Naive B cell (primary cell): Measurements from ENCODE around the gene CPNE5. TPM values are rescaled to one million over a fixed set of nuclear protein-coding genes. Genes with fewer than 3 reads are reported as not detected.

Source experiments
- ATAC-seq, 2 donors: fragments of 150-1000 bp; cut with Tn5 transposase; 2 replicates each; pipeline ENCODE4 v1.10.0; 2021; ENCODE audit warnings: low read depth in 2 of 2, mild to moderate bottlenecking in 2 of 2, moderate library complexity in 2 of 2
- DNase-seq: peaks from one replicate; pipeline ENCODE4 v3.0.0; 2022
- H3K27ac Mint-ChIP-seq, 6 donors: one replicate each; pipeline ENCODE4 v1.8.0; 2020 to 2022; ENCODE audit warnings: mild to moderate bottlenecking in 6 of 6, mixed read lengths in 6 of 6, moderate library complexity in 5 of 6, inconsistent platforms in 2 of 6
- H3K27me3 Mint-ChIP-seq, 3 donors: one replicate each; pipeline ENCODE4 v1.8.0; 2021 to 2022; ENCODE audit warnings: mixed read lengths in 3 of 3, mild to moderate bottlenecking in 1 of 3
- H3K36me3 Mint-ChIP-seq, 2 donors: one replicate each; pipeline ENCODE4 v1.8.0; 2020 to 2022; ENCODE audit warnings: mixed read lengths in 2 of 2, inconsistent platforms in 1 of 2, mild to moderate bottlenecking in 1 of 2
- H3K4me1 Mint-ChIP-seq, 3 donors: one replicate each; pipeline ENCODE4 v1.8.0; 2020 to 2022; ENCODE audit warnings: mixed read lengths in 3 of 3, inconsistent platforms in 1 of 3, mild to moderate bottlenecking in 1 of 3, moderate library complexity in 1 of 3
- H3K4me3 Mint-ChIP-seq, 8 donors: one replicate each; pipeline ENCODE4 v1.8.0; 2020 to 2022; ENCODE audit warnings: mild to moderate bottlenecking in 8 of 8, mixed read lengths in 8 of 8, moderate library complexity in 8 of 8, inconsistent platforms in 2 of 8
- H3K9me3 Mint-ChIP-seq, 7 donors: one replicate each; pipeline ENCODE4 v1.8.0; 2020 to 2022; ENCODE audit warnings: mixed read lengths in 7 of 7, mild to moderate bottlenecking in 5 of 7, inconsistent platforms in 2 of 7, moderate library complexity in 1 of 7
- polyA plus RNA-seq, 6 donors: library from polyadenylated mRNA; unstranded; fragments of 300-500 nt; fragmentation: Illumina TruSeq; gene quantifications; one replicate each; pipeline ENCODE4 v1.2.3, GENCODE V29; 2021; ENCODE audit warnings: low read depth in 6 of 6

Gene CPNE5
- polyA plus RNA-seq, 6 donors from 2014 or later, result 56.9 to 105 (median 92.2) TPM

DNA sequence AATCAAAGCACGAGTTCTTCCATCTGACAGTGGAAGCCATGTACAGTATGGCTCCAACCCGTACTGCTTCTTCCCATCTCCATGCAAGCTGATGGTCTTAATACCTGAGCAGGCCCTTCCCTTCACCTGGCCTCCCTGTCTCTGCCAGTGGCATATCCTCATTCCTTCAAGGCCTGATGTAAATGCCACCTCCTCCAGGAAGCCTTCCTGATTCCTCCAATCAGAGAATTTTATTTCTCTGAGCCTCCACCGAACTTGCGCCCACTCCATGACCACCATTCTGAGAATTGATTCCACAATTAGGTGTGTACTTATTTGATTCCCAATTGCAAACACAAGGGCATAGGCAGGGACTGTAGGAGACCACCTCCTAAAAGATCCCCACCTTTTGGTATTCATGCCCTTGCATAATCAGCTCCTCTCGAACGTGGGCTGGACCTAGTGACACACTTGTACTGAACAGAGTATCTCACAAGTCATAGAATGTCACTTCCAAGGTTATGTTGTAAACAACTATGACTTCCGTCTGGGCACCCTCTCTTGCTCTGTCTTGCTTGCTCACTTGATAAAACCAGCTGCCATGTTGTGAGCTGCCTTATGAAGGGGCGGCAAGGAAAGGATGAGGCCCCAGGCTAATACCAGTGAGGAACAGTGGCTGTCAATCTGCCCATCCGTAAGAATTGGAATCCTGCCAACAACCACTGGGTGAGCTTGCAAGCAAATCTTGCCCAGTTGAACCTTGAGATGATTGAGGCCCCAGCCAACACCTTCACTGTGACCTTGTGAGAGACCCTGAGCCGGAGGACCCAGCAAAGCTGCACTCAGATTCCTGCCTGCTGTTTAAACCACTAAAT is 38.8 kb downstream of the CPNE5 start:
- no peaks in the 10 kb centered on the region for H3K36me3 Mint-ChIP-seq
- DNase-seq (no peak), ATAC-seq (no peak)
- H3K4me1 Mint-ChIP-seq, result no peaks in the 10 kb centered on the region
- peak overlapping the region in 1 of 6 donors; percentile 62 for H3K27ac Mint-ChIP-seq
- peaks cover 7 to 25% (median 11%) of the 10 kb centered on the region in 3 donors for H3K27me3 Mint-ChIP-seq
- no peaks in the 10 kb centered on the region for H3K9me3 Mint-ChIP-seq
- H3K4me3 Mint-ChIP-seq, result peak overlapping the region in 1 of 8 donors; percentile 23

GRCh38 chr6:36798852-36799251 is 40.4 kb downstream of the CPNE5 start:
- ATAC-seq (no peak), DNase-seq (no peak)
- Mint-ChIP-seq H3K27me3 (peaks cover 3 to 17% (median 3%) of the 10 kb centered on the region in 3 donors), H3K36me3 (no peaks in the 10 kb centered on the region), H3K27ac (no peak overlapping the region), H3K9me3 (no peaks in the 10 kb centered on the region), H3K4me1 (peaks cover 0 to 5% (median 2%) of the 10 kb centered on the region in 3 donors), H3K4me3 (no peak overlapping the region)

DNA sequence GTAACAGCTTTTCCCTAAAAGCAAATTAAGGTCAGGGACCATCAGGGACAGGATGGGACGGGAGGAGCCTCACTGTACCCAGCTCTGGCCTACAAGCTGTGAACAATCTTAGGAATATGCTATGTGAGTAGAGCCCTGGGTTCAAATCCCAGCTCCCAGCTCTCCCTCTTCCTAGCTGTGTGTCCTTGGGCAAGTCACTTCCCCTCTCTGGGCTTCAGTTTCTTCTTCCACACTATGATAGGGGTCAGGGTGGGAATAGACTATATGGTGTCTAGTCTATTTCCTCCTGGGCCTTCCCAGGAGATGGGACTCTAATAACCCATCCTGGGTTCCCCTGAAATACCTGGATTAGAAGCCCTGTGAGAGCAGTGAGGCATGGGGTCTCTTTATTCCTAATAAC is 41.6 kb downstream of the CPNE5 start:
- DNase-seq (no peak), ATAC-seq (no peak)
- Mint-ChIP-seq H3K27me3 (peaks cover 3 to 29% (median 14%) of the 10 kb centered on the region in 3 donors), H3K4me1 (peaks cover 0 to 11% (median 9%) of the 10 kb centered on the region in 3 donors), H3K27ac (no peak overlapping the region), H3K36me3 (no peaks in the 10 kb centered on the region), H3K9me3 (no peaks in the 10 kb centered on the region), H3K4me3 (no peak overlapping the region)

- ATAC-seq (no peak), DNase-seq (no peak)
- Mint-ChIP-seq H3K4me1 (peaks cover 0 to 11% (median 9%) of the 10 kb centered on the region in 3 donors), H3K27me3 (peaks cover 3 to 35% (median 14%) of the 10 kb centered on the region in 3 donors), H3K36me3 (no peaks in the 10 kb centered on the region), H3K4me3 (no peak overlapping the region), H3K9me3 (no peaks in the 10 kb centered on the region), H3K27ac (peak overlapping the region in 1 of 6 donors; percentile 28)
Measured at GRCh38 chr6:36797055-36797454, 42.2 kb downstream of the CPNE5 start.

- ATAC-seq (no peak), DNase-seq (no peak)
- Mint-ChIP-seq H3K4me3 (no peak overlapping the region), H3K36me3 (no peaks in the 10 kb centered on the region), H3K4me1 (peaks cover 0 to 11% (median 9%) of the 10 kb centered on the region in 3 donors), H3K27me3 (peaks cover 6 to 39% (median 17%) of the 10 kb centered on the region in 3 donors), H3K27ac (no peak overlapping the region), H3K9me3 (no peaks in the 10 kb centered on the region)
Measured at GRCh38 chr6:36794713-36795065, 44.6 kb downstream of the CPNE5 start.

DNA sequence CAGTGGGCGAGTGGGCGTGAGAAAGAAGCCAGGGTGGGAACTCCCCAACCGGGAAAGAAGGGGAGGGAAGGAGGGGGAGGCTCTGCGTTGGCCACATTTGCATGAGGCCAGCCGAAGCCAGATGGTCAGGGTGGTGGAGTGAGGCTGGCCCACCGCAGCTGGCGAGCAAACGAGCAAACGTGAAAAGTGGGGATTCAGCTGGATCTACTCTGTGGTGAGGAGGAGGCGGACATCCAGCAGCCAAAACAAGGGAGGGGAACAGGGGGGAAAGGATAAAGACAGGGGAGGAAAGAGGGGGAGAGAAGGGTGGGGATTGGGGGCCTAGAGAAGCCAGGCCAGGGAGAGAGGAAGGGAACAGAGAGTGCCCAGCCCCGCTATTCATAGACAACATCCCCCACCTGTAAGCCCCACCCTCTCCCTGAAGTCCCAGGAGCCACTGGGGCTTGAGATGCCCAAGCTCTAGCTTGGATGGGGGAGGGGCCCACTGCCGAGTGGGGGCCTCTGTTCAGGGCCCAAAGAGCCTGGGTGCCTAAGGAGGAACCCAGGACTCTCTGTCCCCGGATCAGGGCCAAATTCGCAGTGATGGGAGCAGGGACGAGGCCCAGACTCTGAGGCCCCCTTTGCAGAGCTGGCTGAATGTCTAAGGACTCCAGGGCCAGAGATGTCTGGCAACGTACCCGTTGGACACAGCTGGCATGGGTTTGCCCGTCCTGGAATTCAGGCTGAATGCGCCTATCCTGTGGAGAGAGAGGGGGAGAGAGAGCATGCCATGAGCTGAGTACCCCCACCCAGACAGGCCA is 45.1 kb downstream of the CPNE5 start:
- no peaks in the 10 kb centered on the region for H3K9me3 Mint-ChIP-seq
- peaks cover 6 to 39% (median 23%) of the 10 kb centered on the region in 3 donors for H3K27me3 Mint-ChIP-seq

DNA sequence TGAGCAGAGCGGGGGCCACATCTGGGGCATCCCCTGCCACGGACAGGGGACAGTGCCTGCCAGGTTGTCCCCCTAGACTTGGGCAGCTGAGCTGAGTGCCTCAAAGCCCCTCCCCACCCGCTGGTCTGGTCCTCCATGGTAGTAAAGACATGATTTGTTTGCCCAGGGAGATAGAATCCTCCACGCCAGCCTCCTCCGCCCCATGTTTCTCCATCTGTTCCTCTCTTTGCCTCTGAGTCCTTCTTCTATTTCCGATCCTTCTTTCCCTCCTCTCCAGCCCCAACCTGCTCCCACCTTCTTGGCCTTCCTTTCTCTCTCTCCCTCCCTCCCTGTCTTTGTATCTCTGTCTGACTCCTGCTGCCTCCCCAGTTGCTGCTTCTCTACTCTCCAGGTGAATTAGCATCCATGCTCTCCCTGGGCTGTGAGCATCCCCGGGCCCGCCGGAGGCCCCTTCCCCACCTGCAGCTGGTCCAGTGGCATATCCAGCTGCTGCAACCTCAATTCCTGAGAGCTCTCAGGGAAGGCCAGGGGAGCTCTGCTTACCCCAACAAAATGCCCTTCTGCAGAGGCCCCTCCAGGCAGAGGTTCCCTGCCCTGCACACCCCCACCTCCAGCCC is 45.8 kb downstream of the CPNE5 start:
- Mint-ChIP-seq H3K4me1 (peaks cover 0 to 11% (median 9%) of the 10 kb centered on the region in 3 donors), H3K36me3 (no peaks in the 10 kb centered on the region), H3K27me3 (peaks cover 9 to 40% (median 27%) of the 10 kb centered on the region in 3 donors), H3K4me3 (no peak overlapping the region), H3K27ac (no peak overlapping the region), H3K9me3 (no peaks in the 10 kb centered on the region)
- DNase-seq (no peak), ATAC-seq (no peak)

More for the DNA sequence above, 45.1 kb downstream of the CPNE5 start:
- DNase-seq, result no peak
- no peak for ATAC-seq
- H3K4me3 Mint-ChIP-seq, result no peak overlapping the region
- H3K4me1 Mint-ChIP-seq, result peaks cover 0 to 11% (median 9%) of the 10 kb centered on the region in 3 donors
- H3K27ac Mint-ChIP-seq, result no peak overlapping the region
- no peaks in the 10 kb centered on the region for H3K36me3 Mint-ChIP-seq

DNA sequence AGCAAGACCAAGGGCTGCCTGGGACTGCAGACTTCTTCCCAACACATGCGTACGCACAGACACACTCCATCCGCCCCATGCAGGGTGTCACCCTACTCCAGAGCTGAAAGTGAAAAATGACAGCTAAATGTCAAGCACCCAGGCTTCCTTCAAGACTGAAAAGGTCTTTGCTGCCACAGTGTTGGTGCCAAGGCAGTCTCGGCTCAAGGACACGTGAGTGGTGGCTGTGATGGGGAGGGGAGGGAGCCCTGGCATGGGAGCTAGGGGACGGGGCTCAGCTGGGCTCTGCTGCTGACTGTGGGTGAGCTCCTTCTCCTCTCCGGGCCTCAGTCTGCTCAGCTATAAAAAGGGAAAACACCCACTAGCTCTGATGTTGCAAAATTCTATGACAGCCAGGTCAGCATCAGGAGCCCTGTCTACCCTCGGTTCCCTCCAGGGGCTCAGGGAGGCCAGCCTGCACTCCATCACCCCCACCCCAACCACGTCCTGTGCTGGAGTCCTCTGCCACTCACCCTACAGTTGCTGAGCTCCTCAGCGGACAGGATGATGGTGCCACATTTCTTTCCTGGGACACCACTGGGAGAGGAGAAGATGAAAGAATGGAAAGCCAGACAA is 47.6 kb downstream of the CPNE5 start:
- ATAC-seq, result no peak
- H3K27ac Mint-ChIP-seq, result no peak overlapping the region
- DNase-seq, result no peak
- H3K4me1 Mint-ChIP-seq, result peaks cover 0 to 11% (median 9%) of the 10 kb centered on the region in 3 donors
- H3K9me3 Mint-ChIP-seq, result peaks cover 0 to 3% (median 0%) of the 10 kb centered on the region in 7 donors
- H3K36me3 Mint-ChIP-seq, result peaks cover 0 to 6% of the 10 kb centered on the region in 2 donors
- H3K27me3 Mint-ChIP-seq, result peaks cover 15 to 48% (median 39%) of the 10 kb centered on the region in 3 donors
- H3K4me3 Mint-ChIP-seq, result no peak overlapping the region

DNA sequence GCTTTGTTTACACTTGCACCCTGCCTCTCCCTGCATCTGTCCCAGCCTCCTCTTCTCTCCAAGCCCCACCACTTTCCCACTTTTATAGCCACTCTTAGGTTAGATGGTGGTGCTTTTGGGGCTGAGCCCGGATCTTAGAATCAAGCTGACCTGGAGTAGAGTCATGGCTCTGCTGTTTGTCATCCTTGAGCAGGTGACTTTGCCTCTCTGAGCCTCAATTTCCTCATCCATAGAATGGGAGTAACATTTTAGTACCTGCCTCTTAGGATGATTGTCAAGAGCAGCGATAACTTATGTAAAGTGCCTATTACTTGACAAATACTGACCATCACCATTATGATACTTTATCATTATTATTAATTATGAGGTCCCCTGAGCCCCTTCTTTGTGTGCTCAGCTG is 48.2 kb downstream of the CPNE5 start:
- Mint-ChIP-seq H3K4me3 (no peak overlapping the region), H3K27ac (no peak overlapping the region)

GRCh38 chr6:36788768-36789167 is 50.5 kb downstream of the CPNE5 start:
- Mint-ChIP-seq H3K4me1 (peaks cover 0 to 6% (median 6%) of the 10 kb centered on the region in 3 donors), H3K27ac (no peak overlapping the region), H3K36me3 (peaks cover 0 to 6% of the 10 kb centered on the region in 2 donors), H3K9me3 (peaks cover 0 to 3% (median 0%) of the 10 kb centered on the region in 7 donors), H3K27me3 (peaks cover 15 to 43% (median 36%) of the 10 kb centered on the region in 3 donors), H3K4me3 (no peak overlapping the region)
- DNase-seq (no peak), ATAC-seq (no peak)

More for the DNA sequence above, 48.2 kb downstream of the CPNE5 start:
- ATAC-seq, result no peak
- Mint-ChIP-seq H3K9me3 (peaks cover 0 to 3% (median 0%) of the 10 kb centered on the region in 7 donors), H3K36me3 (peaks cover 0 to 6% of the 10 kb centered on the region in 2 donors), H3K4me1 (peaks cover 0 to 11% (median 9%) of the 10 kb centered on the region in 3 donors), H3K27me3 (peaks cover 15 to 48% (median 39%) of the 10 kb centered on the region in 3 donors)
- no peak for DNase-seq

- peaks cover 0 to under 1% (median under 1%) of the 10 kb centered on the region in 3 donors for H3K4me1 Mint-ChIP-seq
- DNase-seq (no peak), ATAC-seq (no peak)
- H3K4me3 Mint-ChIP-seq, result no peak overlapping the region
- H3K9me3 Mint-ChIP-seq, result peaks cover 0 to 3% (median 0%) of the 10 kb centered on the region in 7 donors
- H3K27ac Mint-ChIP-seq, result no peak overlapping the region
- H3K27me3 Mint-ChIP-seq, result peaks cover 15 to 37% (median 30%) of the 10 kb centered on the region in 3 donors
- H3K36me3 Mint-ChIP-seq, result peaks cover 0 to 6% of the 10 kb centered on the region in 2 donors
Measured at GRCh38 chr6:36788186-36788585, 51.1 kb downstream of the CPNE5 start.

DNA sequence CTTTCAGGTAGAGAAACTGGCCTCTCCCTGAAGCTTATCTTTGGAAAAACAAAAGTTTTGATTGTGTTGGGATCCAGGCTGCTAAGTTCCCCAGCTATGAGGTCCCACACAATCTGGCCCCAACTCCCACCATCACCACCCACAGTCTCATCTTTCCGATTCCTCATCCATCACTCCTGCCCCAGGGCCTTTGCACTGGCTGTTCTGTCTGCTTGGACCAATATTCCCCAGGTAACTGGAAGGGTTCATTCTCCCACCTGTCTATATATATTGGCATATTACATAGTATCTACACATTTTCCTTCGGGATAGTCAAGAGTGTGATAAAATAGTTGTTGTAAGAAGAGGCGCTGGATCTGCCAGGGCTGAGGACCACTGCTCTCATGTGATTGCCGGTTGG is 52.0 kb downstream of the CPNE5 start:
- Mint-ChIP-seq H3K36me3 (peaks cover 0 to 6% of the 10 kb centered on the region in 2 donors), H3K27ac (no peak overlapping the region), H3K9me3 (peaks cover 0 to 3% (median 0%) of the 10 kb centered on the region in 7 donors), H3K4me1 (peaks cover 0 to 6% (median 4%) of the 10 kb centered on the region in 3 donors), H3K4me3 (no peak overlapping the region), H3K27me3 (peaks cover 21 to 27% (median 25%) of the 10 kb centered on the region in 3 donors)
- no peak for DNase-seq
- ATAC-seq, result no peak
